DMS79 (cell line): ENCODE data around the gene C1orf159.
"Not testable (repeated sequence)": the region's sequence is repeated elsewhere in the genome, so short reads cannot be mapped to it uniquely, and the experiment has no call there.

Source experiments
- DNase-seq: peaks from one replicate; lab custom pipeline; 2025; lab: John Stamatoyannopoulos, UW

The C1orf159 gene

GRCh38 chr1:1118011-1118875 lies 2.4 kb upstream of the C1orf159 start:
- no peak for DNase-seq

GRCh38 chr1:1117469-1117831 lies 1.6 kb upstream of the C1orf159 start:
- DNase-seq, result no peak

- DNase-seq, result no peak
Observed at GRCh38 chr1:1116701-1117468, 996 bp upstream of the C1orf159 start.

GRCh38 chr1:1115136-1115785 lies 628 bp downstream of the C1orf159 start:
- DNase-seq, result no peak

GRCh38 chr1:1114431-1114830 lies 1.5 kb downstream of the C1orf159 start:
- no peak for DNase-seq

GRCh38 chr1:1112237-1112985 lies 3.5 kb downstream of the C1orf159 start:
- no peak for DNase-seq

GRCh38 chr1:1111516-1112236 lies 4.2 kb downstream of the C1orf159 start:
- DNase-seq, result no peak

GRCh38 chr1:1110561-1110971 lies 5.3 kb downstream of the C1orf159 start:
- no peak for DNase-seq

- no peak for DNase-seq
Observed at GRCh38 chr1:1109743-1110142, 6.1 kb downstream of the C1orf159 start.

GRCh38 chr1:1106510-1107221 lies 9.2 kb downstream of the C1orf159 start:
- DNase-seq, result no peak

GRCh38 chr1:1104152-1104551 lies 11.7 kb downstream of the C1orf159 start:
- not testable (repeated sequence) for DNase-seq

- DNase-seq, result no peak
Observed at GRCh38 chr1:1101503-1101902, 14.4 kb downstream of the C1orf159 start.

- DNase-seq, result no peak
Observed at GRCh38 chr1:1100296-1100695, 15.6 kb downstream of the C1orf159 start.

- no peak for DNase-seq
Observed at GRCh38 chr1:1099506-1100183, 16.2 kb downstream of the C1orf159 start.

- no peak for DNase-seq
Observed at GRCh38 chr1:1098681-1099421, 17.0 kb downstream of the C1orf159 start.

- not testable (repeated sequence) for DNase-seq
Observed at GRCh38 chr1:1096136-1096535, 19.8 kb downstream of the C1orf159 start.

GRCh38 chr1:1094981-1095380 lies 20.9 kb downstream of the C1orf159 start:
- no peak for DNase-seq

- no peak for DNase-seq
Observed at GRCh38 chr1:1093610-1093943, 22.3 kb downstream of the C1orf159 start.

- DNase-seq, result no peak
Observed at GRCh38 chr1:1092894-1093609, 22.8 kb downstream of the C1orf159 start.
